ENCODE measurements around the gene PGBD5. TPM values are rescaled to one million over a fixed set of nuclear protein-coding genes. Genes with fewer than 3 reads are reported as not detected.
"Not testable (repeated sequence)": the region's sequence is repeated elsewhere in the genome, so short reads cannot be mapped to it uniquely, and the experiment has no call there.

Gene PGBD5
- total RNA-seq, 1 donor from 2014 or later = 6.6 TPM

DNA sequence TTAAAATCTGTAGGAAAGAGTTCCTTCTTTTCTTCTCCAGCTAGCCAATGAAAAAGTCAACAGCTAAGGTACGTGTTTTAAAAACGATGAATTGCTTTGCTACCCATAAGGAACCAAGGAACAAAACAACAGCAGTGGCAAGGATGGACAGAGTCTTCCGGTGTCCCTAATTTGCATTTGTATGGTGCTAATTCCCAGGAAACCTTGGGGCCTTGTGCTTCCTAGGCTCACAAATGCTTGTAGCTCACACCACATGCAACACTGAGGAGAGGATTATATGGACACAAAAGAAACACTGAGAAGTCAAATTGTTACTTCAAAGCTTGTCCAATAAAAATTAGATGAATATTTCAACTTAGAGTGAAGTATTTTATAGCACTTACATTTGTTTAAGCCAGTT lies 1.8 kb upstream of the PGBD5 start:
- ATAC-seq (no peak), DNase-seq (ENCODE audit: low spot score) (no peak)
- intact Hi-C loops (cut with DNase I) = no loop called here

DNA sequence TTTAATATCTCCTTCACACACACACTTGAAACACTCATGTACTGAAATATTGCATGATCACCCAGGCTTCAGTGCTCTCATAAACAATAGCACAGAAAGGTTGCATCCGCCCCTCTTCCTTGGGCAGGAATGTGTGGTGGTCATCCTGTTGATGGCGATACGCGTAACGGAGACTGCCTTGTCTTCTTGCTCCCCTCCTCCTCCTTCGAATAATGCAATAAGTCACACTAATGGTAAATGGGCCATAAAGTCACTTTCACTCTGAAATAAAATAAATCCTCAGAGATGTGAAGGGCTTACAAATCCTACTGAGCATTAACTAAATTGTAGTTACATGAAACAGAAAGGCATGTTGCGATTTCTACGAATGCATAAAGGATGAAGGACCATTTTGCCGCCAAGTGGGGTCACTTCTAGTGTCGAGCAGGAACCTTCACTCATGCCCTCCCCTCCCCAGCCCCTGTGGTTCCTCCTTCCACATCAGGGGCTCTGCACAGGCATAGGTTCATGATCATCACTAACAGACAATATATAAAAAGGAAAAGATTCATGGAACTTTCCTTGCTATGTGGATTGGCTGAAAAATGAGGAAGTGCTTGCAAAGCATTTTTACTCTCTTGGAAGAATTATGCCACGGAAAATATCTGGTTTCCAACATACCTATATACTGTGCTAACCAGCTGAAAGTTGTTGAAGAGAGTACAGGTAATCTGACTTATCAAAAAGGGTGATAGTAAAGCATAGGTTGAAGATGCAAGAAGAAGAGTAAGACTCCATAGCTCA lies 1.2 kb upstream of the PGBD5 start:
- no peak for ATAC-seq
- intact Hi-C loops (cut with DNase I) = no loop called here
- no peak for DNase-seq (ENCODE audit: low spot score)

DNA sequence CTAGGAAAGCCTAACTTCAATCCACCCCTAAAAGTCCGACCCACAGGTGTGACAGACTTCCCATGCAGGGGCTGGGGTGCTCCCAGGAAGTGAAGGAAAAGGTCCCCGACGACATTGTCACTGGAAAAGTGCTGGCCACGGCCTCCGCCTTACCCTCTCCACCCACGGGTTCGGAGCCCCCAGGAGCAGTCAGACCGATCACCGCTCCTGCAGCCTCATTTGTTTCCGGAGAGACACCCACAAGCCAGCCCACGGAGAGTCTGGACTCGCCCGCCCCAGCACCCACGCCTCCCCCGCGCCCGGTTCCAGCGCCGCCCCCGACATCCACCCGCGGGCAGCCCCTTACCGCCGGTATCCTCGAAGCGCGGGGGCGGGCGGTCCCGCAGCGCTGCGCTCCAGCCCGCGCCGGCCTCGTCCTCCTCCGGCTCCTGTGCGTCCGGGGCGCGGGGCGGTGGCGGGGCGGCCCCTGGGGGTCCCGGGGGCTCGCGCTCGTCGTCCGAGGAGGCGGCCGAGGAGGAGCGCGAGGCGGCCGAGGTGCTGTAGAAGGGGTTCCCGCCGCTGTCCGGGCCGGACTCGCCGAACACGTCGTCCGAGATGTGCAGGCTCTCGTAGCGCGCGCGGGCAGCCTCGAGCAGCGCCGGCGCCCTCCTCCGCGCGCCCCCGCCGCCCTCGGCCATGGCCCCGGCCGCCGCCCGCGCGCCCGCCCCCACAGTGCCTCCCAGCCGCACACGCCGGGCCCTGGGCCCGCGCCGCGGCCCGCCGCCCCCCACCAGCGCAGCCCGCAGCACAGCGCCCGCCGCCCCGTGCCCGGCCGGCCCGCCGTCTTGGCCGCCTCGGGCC lies 660 bp downstream of the PGBD5 start:
- no peak for ATAC-seq
- no peak for DNase-seq (ENCODE audit: low spot score)
- intact Hi-C loops (cut with DNase I) = no loop called here

DNA sequence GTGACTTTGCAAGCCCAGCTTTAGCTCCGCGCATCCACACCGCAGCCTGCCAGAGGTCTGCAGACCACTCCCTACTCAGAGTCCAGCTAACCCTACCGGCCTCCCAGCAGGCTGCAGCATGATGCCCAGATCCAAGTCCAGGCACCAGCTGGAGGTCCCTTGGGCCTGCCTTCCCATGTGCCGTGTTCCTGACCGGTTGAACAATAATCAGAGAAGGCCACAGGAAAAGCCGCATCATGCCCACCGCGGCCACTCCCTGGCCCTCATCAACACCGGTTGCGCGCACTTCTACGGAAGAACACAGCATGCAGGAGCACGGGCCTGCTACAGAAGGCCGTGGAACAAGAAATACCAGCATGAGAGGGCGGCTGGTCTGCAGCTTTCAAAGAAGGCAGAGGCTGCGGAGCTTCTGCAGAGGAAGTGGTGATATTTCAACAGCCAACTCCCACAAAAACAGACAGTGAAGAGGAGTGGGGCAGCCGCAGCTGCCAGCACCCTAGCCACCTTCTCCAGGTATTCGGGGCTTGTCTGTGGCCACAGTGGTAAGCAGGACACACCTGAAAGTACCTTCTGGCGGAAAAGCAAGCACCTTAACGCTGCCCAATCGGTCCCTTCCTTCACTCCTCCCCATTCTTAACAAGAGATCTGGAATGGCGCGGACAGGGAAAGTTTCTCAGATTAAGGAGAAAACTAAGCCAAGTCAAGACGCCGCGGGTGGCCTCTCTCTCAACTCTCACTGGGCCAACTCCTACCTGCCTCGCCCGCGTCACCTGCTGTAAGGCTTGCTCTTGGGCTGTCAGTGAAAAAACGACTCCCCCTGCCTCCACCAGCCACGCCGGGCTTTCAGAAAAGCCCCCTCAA lies 1.5 kb downstream of the PGBD5 start:
- intact Hi-C loops (cut with DNase I) = no loop called here

DNA sequence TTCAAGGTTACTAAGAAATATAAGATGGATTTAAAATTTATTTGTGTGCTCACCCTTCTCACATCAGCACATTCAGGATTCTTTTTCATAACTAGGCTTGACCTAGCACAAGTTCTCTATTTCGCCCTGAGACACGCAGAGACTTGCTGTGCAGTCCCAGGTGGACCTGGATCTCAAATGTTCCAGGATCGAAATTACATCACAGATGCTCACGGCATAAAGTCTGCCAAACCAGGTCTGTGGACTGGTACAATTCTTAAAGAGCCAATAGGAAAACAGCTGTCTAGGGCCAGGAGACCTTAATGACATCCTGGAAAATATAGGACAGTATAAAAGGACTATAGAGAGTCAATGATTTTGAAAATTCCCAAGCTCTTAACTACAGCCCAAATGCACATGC lies 2.2 kb downstream of the PGBD5 start:
- DNase-seq (ENCODE audit: low spot score) (no peak), ATAC-seq (no peak)
- intact Hi-C loops (cut with DNase I) = no loop called here

More for the DNA sequence above, 1.5 kb downstream of the PGBD5 start:
- DNase-seq (ENCODE audit: low spot score) (no peak), ATAC-seq (no peak)

DNA sequence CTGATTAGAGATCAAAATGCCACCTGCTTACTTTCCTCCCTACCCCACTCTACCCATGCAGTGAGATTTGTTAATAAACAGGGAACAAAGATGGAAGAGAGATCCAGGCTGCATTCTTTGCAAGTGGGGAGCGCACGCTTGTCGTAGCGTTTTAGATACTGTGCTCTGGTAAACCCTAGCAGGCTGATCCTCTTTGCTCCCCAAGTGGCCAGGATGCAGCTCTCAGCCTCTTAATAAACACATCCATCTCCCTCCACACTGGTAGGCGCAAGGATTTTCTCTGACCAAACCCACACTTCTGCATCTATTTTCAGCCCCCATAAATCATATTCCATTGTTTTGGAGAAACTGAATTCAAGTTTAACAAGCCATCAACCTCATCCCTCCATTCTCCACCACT lies 2.9 kb downstream of the PGBD5 start:
- intact Hi-C loops (cut with DNase I) = no loop called here
- DNase-seq (ENCODE audit: low spot score) (no peak), ATAC-seq (no peak)

DNA sequence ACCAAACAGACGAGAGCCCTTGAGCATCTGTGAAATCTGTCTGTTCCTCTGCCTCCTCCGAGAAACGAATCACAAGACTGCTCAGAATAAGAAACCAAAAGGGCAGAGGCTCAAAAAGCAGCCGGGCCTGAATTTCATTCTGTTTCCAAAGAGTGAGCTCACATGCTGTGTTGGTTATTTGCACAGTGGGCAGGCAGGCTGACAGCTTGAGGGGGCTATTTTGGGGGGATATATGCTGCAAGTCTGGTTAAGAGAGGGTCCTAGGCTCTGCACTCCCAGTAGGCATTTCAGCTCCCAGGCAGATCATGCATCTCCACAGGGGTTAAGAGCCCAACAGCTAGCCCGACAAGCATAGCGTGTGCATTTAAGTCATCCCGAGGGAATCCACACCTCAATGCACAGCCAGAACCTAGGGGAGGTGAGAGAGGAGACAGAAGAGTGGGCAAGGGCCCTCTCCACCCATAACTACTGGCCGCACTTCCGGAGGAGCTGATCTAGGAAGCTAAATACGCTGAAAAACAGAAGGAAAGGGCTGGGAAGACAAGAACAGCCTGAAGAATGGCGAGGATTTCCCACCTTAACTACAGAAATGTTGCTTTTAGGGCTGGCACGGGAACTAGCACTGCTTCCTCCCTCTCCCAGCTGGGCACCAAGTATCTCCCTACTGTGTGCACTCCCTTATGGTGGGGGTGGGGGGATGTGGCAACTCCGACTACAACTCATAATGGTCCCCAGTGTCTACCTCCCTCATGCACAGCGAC lies 3.7 kb downstream of the PGBD5 start:
- DNase-seq (ENCODE audit: low spot score) = no peak
- no peak for ATAC-seq
- intact Hi-C loops (cut with DNase I) = no loop called here

DNA sequence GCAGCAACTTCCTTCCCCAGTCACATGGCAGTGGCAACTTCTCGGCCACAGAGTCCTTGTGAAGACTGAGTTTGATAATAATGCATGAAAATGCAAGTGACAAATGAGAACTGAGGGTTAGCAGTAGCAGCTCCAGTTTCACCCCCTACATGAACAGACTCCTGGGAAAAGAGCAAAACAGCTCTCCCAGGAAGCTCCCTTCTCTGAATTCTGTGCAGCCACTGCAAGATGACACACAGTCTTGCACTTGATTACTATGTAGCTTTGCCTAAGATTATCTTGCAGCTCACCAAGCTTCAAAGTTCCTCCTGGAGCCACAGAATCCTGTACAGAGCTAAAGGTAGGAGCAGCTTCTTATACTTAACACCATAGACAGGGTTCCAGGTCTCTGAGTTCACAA lies 4.7 kb downstream of the PGBD5 start:
- intact Hi-C loops (cut with DNase I) = no loop called here
- ATAC-seq = no peak
- no peak for DNase-seq (ENCODE audit: low spot score)

DNA sequence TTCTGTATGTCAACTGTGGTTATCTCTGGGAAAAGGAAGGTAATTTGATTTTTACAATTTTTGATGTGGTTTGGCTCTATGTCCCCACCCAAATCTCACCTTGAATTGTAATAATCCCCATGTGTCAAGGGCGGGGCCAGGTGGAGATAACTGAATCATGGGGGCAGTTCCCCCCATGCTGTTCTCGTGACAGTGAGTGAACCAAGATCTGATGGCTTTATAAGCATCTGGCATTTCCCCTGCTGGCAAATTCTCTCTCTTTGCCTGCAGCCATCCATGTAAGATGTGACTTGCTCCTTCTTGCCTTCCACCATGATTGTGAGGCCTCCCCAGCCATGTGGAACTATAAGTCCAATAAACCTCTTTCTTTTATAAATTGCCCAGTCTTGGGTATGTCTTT lies 5.8 kb downstream of the PGBD5 start:
- DNase-seq (ENCODE audit: low spot score); ATAC-seq; intact Hi-C loops (cut with DNase I): not testable (repeated sequence)

DNA sequence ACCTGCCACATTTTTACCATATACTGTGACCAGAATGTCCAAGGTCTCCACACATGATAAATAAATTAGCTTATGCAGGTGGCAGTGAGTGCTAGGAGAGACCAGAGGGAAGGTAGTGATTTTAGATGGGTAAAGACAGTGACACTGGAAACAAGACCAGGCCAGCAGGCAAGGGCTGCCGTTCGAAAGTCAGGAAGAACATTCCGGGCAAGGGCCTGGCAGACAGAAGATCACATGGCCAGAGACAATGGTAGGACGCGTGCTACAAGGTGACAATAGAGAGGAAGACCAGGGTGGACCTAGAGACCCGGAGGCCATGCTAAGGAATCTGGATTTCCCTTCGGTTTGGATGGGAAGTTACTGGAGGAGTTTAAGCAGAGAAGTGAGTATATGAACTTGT lies 9.7 kb downstream of the PGBD5 start:
- DNase-seq (ENCODE audit: low spot score) (no peak), ATAC-seq (no peak)
- intact Hi-C loops (cut with DNase I) = no loop called here

DNA sequence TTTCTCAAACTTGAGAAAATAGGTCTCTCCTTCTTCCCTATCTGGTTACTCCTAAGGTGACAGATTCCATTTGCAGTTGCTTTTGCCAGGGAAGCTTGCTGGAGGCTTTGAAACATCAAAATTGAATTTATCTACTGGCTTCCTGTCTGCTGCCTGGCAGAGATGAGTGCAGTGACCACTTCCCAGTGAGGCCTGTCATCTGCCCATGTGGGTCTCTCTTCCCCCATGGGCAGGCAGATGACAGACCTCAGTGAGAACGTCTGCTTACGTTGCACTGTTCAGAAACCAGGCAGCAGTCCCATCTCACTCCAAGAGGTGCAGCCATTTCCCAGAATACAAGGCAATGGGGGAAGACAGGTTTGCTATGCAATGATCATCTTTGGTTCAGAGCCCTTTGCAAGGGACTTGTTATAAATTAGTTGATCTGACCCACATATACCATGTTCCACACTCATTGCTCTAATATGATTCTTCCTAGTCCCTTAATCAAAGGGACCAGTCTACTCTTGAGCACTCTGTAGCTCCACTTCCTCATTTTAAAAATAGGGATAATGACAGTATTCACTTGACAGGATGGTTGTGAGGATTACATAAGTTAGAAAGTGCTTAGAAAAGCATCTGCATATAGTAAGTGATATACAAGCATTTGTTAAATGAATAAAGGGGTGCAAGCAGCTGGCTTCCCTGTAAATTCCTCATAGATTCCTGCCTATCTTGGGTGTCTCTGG lies 10.6 kb downstream of the PGBD5 start:
- DNase-seq (ENCODE audit: low spot score) (no peak), ATAC-seq (no peak)
- intact Hi-C loops (cut with DNase I) = no loop called here

DNA sequence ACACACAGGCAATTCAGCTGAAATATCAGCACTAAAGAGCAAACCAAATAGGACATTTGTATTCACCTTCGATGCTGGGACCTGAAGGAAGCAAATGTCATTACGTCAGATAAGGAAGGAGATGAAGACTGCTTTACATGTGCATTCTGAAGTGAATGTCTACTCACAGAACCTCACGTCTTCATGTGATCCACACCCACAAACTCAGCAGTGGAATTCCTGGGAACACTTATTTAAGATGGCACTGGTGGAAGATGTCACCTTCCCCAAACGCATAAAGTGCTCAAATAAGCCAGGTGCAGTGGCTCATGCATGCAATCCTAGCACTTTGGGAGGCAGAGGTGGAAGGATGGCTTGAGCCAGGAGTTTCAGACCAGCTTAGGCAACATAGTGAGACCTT lies 11.4 kb downstream of the PGBD5 start:
- intact Hi-C loops (cut with DNase I) = no loop called here
- no peak for DNase-seq (ENCODE audit: low spot score)
- no peak for ATAC-seq

DNA sequence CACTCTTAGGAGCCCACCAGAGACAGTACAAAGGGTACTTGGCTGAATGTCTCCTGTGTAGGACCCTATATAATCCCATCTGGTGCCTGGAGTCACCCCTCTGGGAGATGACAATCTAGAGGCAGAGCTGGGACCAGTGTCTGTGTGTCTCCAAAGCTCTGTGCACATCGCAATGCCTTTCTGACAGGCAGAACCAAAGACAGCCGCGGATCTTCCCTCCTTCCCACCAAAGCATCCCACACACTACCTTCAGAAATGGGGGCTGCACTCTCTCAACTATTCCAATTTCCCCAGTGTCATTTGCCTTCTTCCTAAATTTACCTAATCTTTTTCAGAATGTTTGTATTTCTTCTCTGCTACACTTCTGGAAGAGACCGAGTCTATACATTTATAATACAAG lies 12.0 kb downstream of the PGBD5 start:
- ATAC-seq = no peak
- intact Hi-C loops (cut with DNase I) = no loop called here

DNA sequence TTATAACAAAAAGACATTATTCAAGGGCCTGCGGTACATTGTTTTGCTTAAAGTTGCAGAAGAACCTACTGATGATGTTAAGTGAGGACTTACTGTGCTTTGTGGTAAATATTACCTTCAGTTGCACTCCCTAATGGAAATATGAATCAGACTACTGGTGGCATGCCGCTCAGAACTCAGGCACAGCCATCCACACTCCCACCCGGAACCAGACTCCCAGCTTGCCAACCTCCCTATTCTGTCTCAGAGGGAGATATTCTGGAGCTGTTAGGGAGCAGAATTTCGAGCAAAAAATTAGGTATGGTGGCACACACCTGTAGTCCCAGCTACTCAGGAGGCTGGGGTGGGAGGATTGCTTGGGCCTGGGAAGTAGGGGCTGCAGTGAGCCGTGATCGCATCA lies 13.1 kb downstream of the PGBD5 start:
- ATAC-seq (no peak), DNase-seq (ENCODE audit: low spot score) (no peak)
- intact Hi-C loops (cut with DNase I) = no loop called here

More for the DNA sequence above, 12.0 kb downstream of the PGBD5 start:
- DNase-seq (ENCODE audit: low spot score) = no peak

DNA sequence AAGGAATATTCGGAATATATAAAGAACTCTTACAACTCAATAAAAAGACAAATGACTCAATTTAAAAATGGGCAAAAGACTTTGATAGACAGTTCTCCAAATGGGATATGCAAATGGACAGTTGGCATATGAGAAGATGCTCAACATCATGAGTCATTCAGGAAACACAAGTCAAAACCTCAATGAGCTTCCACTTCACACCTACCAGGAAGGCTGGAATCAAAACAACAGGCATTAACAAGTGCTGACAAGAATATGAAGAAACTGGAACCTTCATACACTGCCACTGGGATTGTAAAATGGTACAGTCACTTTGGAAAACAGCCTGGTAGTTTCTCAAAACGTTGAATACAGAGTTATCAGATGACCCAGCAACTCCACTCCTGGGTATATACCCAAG lies 17.2 kb downstream of the PGBD5 start:
- ATAC-seq (no peak), DNase-seq (ENCODE audit: low spot score) (no peak)
- intact Hi-C loops (cut with DNase I) = no loop called here

DNA sequence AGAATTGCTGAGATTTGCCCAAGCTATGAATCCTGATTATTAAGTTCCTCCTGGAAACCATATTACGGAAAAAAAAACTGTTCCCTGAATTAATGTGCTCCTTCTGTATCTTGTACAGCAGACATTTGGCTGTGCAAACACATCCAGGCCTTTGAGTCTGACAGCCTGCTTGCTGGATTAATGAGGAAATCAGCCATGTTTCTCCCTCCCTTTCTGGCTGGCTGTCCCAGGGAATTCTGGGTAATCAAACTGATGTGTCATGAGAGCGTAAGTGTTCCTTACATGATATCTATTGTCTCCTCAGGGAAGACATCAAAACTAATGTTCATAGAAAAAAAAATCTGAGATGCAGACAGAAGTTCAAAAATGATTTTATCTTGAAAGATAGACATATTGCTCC lies 18.8 kb downstream of the PGBD5 start:
- intact Hi-C loops (cut with DNase I) = no loop called here
- DNase-seq (ENCODE audit: low spot score) (no peak), ATAC-seq (no peak)

DNA sequence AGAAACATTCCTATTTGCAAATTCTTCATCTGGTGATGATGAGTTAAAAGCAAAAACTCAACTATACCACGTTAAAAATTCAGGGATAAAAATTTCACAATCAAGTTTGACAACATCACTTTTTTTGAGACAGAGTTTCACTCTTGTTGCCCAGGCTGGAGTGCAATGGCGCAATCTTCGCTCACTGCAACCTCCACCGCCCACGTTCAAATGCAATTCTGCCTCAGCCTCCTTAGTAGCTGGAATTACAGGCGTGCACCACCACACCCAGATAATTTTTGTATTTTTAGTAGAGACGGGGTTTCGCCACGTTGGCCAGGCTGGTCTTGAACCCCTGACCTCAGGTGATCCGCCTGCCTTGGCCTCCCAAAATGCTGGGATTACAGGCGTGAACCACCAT lies 19.4 kb downstream of the PGBD5 start:
- DNase-seq (ENCODE audit: low spot score); ATAC-seq; intact Hi-C loops (cut with DNase I): not testable (repeated sequence)

DNA sequence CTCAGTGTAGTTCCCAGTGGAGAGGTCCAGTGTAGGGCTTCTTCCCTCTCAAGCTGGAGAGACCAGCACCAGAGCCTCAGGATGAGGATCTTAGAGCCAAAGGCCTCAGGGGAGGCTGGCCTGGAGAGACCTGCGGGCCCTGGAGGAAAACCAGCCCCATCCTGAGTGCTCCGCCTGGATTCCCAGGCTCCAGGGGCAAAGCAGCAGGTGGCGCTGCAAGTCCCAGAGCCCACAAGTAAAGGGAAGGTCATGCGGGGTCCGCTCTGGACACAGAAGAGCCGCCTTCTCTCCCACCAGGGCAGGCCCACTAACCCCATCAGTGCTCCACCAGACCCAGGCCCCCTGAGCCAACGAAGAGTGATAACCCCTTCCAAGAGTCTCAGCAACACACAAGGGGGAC lies 22.7 kb downstream of the PGBD5 start:
- intact Hi-C loops (cut with DNase I) = no loop called here
- DNase-seq (ENCODE audit: low spot score) = no peak
- ATAC-seq = no peak
